Thyroid gland (tissue), 4 donors: ENCODE data around the gene PLCB1.

Source experiments
- CTCF ChIP-seq, 6 experiments: fragments of 200-600 bp in 3 of 6; fragments of 450-650 bp in 3 of 6; sonication (generic) in 3 of 6; IDR thresholded peaks; one replicate each; pipeline ENCODE4 v1.5.1; 2016 to 2019; ENCODE audit warnings: antibody characterized with exemption in 6 of 6, mild to moderate bottlenecking in 2 of 6, inconsistent platforms in 1 of 6, moderate library complexity in 1 of 6
- POLR2A ChIP-seq, 2 donors: fragments of 450-650 bp; IDR thresholded peaks; one replicate each; pipeline ENCODE4 v1.6.1; 2017; ENCODE audit warnings: antibody characterized with exemption in 2 of 2, mild to moderate bottlenecking in 2 of 2, moderate library complexity in 1 of 2

GRCh38 chr20:8117636-8118035, 14.4 kb upstream of the PLCB1 start:
- TF ChIP-seq CTCF (IDR thresholded peaks at IDR 0.05): no peak
- TF ChIP-seq POLR2A (IDR thresholded peaks at IDR 0.05): no peak
